PFSK-1 (cell line): ENCODE measurements around the gene PCED1A.

Source experiments
- FOXP2 ChIP-seq: optimal IDR thresholded peaks from 2 replicates; pipeline ENCODE3; 2011; ENCODE audit warnings: borderline replicate concordance, control low read depth, inconsistent platforms; ENCODE audit not compliant: insufficient read depth; ENCODE audit errors: extremely low read length, extremely low read depth
- POLR2AphosphoS5 ChIP-seq: IDR thresholded peaks from 2 replicates; pipeline ENCODE4 v1.6.1; 2012; ENCODE audit warnings: low read depth, mild to moderate bottlenecking, control low read depth, low read length, moderate library complexity
- SIN3A ChIP-seq: IDR thresholded peaks from 2 replicates; pipeline ENCODE4 v1.6.1; 2012; ENCODE audit warnings: mild to moderate bottlenecking, low read length, moderate library complexity, borderline replicate concordance; ENCODE audit not compliant: insufficient read depth
- TAF1 ChIP-seq: IDR thresholded peaks from 2 replicates; pipeline ENCODE4 v1.6.1; 2012; ENCODE audit warnings: low read length, control low read depth, borderline replicate concordance; ENCODE audit not compliant: insufficient read depth
- TF ChIP-seq, protein P1 (sequence below), 2 experiments: IDR thresholded peaks; 2 replicates each; pipeline versions ENCODE4 v1.6.1 to v1.8.0; 2011 to 2012; ENCODE audit warnings: low read depth in 2 of 2, low read length in 2 of 2, control low read depth in 1 of 2, inconsistent platforms in 1 of 2, mild to moderate bottlenecking in 1 of 2, moderate library complexity in 1 of 2; ENCODE audit not compliant: insufficient read depth in 1 of 2

- TF ChIP-seq TAF1, result no peak
- no peak for TF ChIP-seq SIN3A
- TF ChIP-seq, protein P1, sequence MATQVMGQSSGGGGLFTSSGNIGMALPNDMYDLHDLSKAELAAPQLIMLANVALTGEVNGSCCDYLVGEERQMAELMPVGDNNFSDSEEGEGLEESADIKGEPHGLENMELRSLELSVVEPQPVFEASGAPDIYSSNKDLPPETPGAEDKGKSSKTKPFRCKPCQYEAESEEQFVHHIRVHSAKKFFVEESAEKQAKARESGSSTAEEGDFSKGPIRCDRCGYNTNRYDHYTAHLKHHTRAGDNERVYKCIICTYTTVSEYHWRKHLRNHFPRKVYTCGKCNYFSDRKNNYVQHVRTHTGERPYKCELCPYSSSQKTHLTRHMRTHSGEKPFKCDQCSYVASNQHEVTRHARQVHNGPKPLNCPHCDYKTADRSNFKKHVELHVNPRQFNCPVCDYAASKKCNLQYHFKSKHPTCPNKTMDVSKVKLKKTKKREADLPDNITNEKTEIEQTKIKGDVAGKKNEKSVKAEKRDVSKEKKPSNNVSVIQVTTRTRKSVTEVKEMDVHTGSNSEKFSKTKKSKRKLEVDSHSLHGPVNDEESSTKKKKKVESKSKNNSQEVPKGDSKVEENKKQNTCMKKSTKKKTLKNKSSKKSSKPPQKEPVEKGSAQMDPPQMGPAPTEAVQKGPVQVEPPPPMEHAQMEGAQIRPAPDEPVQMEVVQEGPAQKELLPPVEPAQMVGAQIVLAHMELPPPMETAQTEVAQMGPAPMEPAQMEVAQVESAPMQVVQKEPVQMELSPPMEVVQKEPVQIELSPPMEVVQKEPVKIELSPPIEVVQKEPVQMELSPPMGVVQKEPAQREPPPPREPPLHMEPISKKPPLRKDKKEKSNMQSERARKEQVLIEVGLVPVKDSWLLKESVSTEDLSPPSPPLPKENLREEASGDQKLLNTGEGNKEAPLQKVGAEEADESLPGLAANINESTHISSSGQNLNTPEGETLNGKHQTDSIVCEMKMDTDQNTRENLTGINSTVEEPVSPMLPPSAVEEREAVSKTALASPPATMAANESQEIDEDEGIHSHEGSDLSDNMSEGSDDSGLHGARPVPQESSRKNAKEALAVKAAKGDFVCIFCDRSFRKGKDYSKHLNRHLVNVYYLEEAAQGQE (IDR thresholded peaks at IDR 0.05; ENCODE audit: insufficient read depth in 1 of 2, low read depth in 2 of 2, low read length in 2 of 2), result no peak
- TF ChIP-seq POLR2AphosphoS5, result no peak
- TF ChIP-seq FOXP2, result no peak
Observed at GRCh38 chr20:2826655-2827054, 13.8 kb downstream of the PCED1A start.
